Activated naive CD8-positive, alpha-beta T cell treated with anti-CD3 and anti-CD28 coated beads, Interleukin-2, amount 50 U/mL, for 24 hours (primary cell): Measurements from ENCODE around the gene VGLL2.

Experiments
- ATAC-seq: fragments of 150-1000 bp; cut with Tn5 transposase; one replicate; pipeline ENCODE4 v1.10.0; 2021
- DNase-seq: peaks from one replicate; pipeline ENCODE4 v3.0.0; 2021
- H3K27ac Mint-ChIP-seq: one replicate; pipeline ENCODE4 v1.8.0; 2021; ENCODE audit warnings: mild to moderate bottlenecking, mixed read lengths
- H3K27me3 Mint-ChIP-seq: one replicate; pipeline ENCODE4 v1.8.0; 2021; ENCODE audit warnings: mixed read lengths
- H3K36me3 Mint-ChIP-seq: one replicate; pipeline ENCODE4 v1.8.0; 2021; ENCODE audit warnings: low read depth, mixed read lengths
- H3K4me1 Mint-ChIP-seq: one replicate; pipeline ENCODE4 v1.8.0; 2021; ENCODE audit warnings: mixed read lengths
- H3K4me3 Mint-ChIP-seq: one replicate; pipeline ENCODE4 v1.8.0; 2021; ENCODE audit warnings: mild to moderate bottlenecking, moderate library complexity, mixed read lengths
- H3K9me3 Mint-ChIP-seq: one replicate; pipeline ENCODE4 v1.8.0; 2021; ENCODE audit warnings: mixed read lengths

VGLL2 gene

DNA sequence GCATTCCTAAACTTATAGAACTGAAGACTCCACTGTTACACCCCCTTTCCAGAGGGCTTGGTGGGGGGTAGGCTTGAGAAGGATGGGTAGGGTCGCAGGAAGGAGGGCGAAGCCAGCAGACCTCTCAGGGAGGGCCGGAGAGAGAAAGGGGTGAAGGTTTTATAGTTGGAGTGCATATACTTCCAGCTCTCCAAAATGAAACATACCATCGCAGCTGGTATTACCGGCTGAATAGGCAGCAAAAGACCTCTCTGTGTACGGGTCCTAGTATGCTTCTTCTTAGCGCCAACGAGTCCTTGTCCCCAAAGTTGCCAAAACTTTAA, 1.0 kb upstream of the VGLL2 start:
- ATAC-seq (no peak), DNase-seq (no peak)
- Mint-ChIP-seq H3K36me3 (no peaks in the 10 kb centered on the region), H3K27ac (no peak overlapping the region), H3K27me3 (peaks cover 73% of the 10 kb centered on the region), H3K9me3 (peaks cover 4% of the 10 kb centered on the region), H3K4me1 (peaks cover 9% of the 10 kb centered on the region), H3K4me3 (peak overlapping the region; percentile 63)

DNA sequence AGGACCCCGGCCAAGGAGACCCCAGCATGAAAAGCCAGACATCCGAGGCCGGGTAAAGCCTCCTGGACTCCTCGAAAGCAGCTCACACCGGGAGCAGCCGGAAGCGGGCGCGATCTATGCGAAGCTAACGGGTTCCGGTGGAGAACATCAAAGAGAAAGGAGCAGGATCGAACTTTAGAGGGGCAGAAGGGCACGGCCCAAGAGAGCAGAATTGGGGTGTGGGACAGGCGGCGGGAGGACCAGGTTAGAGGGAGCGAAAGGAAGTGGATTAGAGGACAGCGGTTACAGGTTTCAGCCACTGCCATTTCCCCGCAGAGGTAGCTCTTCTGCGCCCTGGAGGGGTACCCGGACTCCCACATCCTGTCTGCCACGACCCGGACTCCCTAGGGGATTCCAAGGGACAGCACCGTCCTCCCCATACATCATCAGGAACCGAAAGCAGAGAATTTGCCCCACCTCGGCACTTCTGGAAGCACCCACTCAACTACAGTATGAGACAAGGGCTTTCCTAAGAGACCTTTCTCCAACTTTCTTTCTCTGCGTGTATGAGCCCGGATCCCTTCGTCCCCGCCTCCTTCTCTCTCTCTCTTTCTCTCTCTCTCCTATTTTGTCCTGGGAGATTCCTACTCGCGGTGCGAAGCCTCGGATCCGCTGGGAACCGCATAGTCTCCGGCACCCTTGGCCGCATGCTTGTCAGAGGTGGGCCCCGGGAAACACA, 507 bp upstream of the VGLL2 start:
- H3K4me3 Mint-ChIP-seq: peak overlapping the region; percentile 63
- H3K36me3 Mint-ChIP-seq: no peaks in the 10 kb centered on the region
- peaks cover 4% of the 10 kb centered on the region for H3K9me3 Mint-ChIP-seq
- H3K27ac Mint-ChIP-seq: no peak overlapping the region
- ATAC-seq (peak; percentile 62), DNase-seq (peak; percentile 21)
- peaks cover 11% of the 10 kb centered on the region for H3K4me1 Mint-ChIP-seq
- peaks cover 77% of the 10 kb centered on the region for H3K27me3 Mint-ChIP-seq

DNA sequence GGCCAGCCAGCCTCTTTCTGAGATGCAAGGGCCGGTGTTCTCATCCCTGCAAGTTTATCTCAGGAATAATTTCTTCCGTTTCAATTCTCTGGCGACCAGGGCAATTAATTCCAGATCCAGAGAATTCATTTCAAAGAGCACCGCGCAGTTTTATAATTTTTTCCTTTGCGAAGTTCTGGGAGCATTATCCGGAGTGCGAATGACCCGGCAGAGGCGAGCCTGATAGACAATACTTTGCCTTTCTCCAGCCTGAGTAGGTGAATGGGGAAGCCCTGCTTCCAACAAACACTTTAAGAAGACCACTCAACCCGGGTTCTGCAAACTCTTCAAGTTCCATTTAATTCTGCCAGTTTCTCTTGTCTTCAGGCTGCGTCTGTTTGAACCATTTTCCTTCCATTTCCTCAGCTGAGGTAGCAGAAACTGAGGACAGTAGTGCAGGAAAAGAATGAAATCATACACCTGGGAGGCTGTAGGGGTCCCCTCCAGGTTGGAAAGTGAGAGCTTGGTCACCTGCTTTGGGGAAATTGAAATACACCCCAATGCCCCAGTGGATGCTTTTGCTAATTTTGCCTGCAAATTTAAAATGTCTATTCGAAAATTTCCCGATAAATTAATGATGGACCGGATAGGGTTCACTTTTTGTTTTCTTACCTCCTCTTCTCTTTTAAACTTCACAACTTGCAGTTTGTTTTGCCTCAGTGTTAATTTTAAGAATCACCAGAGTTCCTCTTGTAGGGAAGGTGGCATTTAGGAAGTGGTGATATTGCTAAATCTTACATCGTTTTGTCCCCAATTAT, 1.1 kb downstream of the VGLL2 start:
- Mint-ChIP-seq H3K4me1 (peaks cover 13% of the 10 kb centered on the region), H3K4me3 (no peak overlapping the region), H3K27me3 (peaks cover 86% of the 10 kb centered on the region), H3K9me3 (peaks cover 4% of the 10 kb centered on the region), H3K27ac (no peak overlapping the region), H3K36me3 (no peaks in the 10 kb centered on the region)
- no peak for DNase-seq
- no peak for ATAC-seq

DNA sequence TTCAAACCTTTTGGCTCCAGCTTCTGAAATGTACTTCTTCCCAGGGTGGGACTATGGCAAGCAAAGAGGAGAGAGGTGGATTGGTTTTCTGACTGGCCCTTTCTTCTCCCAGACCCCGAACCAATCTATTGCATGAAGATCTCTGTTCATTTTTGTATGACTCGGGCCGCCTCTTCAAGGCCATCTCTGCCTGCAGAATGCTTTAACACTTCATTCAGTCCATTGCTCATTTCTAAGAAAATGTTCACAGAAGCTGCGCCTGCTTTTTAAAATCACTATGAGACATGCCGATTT, 1.6 kb downstream of the VGLL2 start:
- H3K4me1 Mint-ChIP-seq: peaks cover 13% of the 10 kb centered on the region
- H3K36me3 Mint-ChIP-seq: no peaks in the 10 kb centered on the region
- H3K4me3 Mint-ChIP-seq: no peak overlapping the region
- H3K27ac Mint-ChIP-seq: no peak overlapping the region
- DNase-seq (no peak), ATAC-seq (no peak)
- H3K9me3 Mint-ChIP-seq: peaks cover 4% of the 10 kb centered on the region
- H3K27me3 Mint-ChIP-seq: peaks cover 84% of the 10 kb centered on the region

DNA sequence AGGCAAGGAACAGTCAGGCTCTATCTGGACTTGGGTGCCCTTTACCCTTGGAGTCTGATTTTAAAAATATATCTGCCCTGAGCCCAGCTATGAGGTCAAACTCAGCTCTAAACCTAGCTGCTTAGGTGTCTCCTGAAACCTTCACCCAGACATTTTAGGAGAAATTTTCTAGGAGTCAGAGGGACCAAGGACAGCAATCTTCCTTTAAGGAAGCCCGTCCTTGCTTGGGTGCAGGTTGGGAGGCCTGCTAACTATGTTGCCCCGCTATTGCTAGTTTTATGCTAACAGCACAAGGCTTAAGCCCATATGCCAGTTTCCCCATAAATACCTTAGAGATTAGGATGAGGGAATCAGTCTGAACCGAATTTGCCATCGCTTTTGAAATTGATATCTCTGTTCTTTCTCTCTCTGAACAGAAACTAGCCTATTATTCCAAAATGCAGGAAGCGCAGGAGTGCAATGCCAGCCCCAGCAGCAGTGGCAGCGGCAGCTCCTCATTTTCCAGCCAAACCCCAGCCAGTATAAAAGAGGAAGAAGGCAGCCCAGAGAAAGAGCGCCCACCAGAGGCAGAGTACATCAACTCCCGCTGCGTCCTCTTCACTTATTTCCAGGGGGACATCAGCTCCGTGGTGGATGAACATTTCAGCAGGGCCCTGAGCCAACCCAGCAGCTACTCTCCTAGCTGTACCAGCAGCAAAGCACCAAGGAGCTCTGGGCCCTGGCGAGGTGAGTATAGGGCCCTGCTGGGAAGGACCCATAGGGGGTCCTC, 2.6 kb downstream of the VGLL2 start:
- Mint-ChIP-seq H3K9me3 (peaks cover under 1% of the 10 kb centered on the region), H3K4me1 (peaks cover 13% of the 10 kb centered on the region), H3K36me3 (no peaks in the 10 kb centered on the region), H3K4me3 (no peak overlapping the region), H3K27ac (no peak overlapping the region), H3K27me3 (peaks cover 84% of the 10 kb centered on the region)
- no peak for ATAC-seq
- DNase-seq: no peak

DNA sequence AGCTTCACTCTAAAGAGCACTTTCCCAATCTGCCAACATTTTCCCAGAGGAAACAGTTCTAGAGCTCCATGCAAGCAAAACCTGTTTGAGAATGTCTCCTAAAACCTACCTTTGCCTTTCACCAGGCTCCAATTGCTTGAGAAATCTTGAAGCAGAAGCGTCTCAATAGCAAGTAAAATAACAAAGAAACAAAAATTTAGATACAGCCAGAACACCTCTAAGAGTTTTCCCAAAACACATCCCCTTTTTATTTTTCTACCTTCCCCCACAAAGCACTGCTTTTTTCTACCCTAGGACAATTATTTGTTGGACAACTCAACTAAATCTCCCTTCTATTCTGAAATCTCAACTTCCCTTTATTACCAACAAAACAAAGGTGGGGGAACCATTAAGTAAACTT, 3.6 kb downstream of the VGLL2 start:
- no peak overlapping the region for H3K4me3 Mint-ChIP-seq
- peaks cover 79% of the 10 kb centered on the region for H3K27me3 Mint-ChIP-seq
- no peak for DNase-seq
- H3K36me3 Mint-ChIP-seq: no peaks in the 10 kb centered on the region
- no peak overlapping the region for H3K27ac Mint-ChIP-seq
- no peaks in the 10 kb centered on the region for H3K9me3 Mint-ChIP-seq
- ATAC-seq: no peak
- H3K4me1 Mint-ChIP-seq: peaks cover 13% of the 10 kb centered on the region

DNA sequence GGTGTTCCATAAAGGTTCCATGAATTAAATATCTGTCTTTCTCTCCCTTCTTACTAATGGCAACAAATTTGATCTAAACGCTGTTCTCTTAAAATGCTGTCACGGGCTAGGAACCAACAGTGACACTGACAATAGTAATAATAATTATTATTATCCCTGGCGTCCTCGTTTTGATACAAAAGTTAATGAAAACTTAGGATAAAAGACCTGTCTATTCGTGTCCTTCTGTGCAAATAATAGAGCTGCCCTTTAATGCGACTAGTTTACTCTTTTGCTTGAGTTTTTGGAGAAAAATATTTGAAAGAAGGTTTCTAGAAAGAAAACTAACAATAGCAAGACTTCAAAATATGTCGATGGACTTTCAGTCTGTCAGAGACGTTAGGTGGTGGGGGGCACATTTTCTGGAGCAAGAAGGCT, 4.3 kb downstream of the VGLL2 start:
- Mint-ChIP-seq H3K4me3 (no peak overlapping the region), H3K4me1 (peaks cover 11% of the 10 kb centered on the region), H3K9me3 (no peaks in the 10 kb centered on the region), H3K27me3 (peaks cover 73% of the 10 kb centered on the region), H3K27ac (no peak overlapping the region), H3K36me3 (no peaks in the 10 kb centered on the region)
- DNase-seq (no peak), ATAC-seq (no peak)

DNA sequence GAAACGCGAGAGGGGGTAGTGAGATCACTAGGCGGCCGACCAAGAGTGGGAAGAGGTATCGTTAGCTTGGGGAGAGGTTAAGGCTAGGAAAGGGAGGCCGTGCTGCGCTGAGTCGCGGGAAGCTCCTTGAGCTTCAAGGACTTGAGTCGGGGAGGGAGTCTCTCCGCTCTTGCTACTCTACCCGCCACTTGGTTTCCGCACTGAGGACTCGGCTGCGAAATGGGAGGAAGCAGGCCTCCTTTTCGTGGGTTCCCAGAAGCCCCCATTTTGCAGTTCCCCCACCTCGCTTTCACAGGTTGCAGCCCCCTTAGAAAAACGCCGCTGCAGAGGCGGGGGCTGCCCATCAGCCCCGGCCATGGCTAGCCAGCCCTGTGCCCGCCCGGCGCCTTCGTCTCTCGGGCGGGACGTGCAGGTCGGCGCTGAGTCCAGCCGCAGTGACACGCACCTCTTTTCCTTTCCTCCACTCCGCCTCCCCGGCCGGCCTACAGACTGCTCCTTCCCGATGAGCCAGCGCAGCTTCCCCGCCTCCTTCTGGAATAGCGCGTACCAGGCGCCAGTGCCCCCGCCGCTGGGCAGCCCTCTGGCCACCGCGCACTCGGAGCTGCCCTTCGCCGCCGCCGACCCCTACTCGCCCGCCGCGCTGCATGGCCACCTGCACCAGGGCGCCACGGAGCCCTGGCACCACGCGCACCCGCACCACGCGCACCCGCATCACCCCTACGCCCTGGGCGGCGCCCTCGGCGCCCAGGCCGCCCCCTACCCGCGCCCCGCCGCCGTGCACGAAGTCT, 4.9 kb downstream of the VGLL2 start:
- DNase-seq: no peak
- Mint-ChIP-seq H3K4me3 (no peak overlapping the region), H3K9me3 (no peaks in the 10 kb centered on the region), H3K27ac (no peak overlapping the region), H3K27me3 (peaks cover 74% of the 10 kb centered on the region), H3K36me3 (no peaks in the 10 kb centered on the region), H3K4me1 (peaks cover 5% of the 10 kb centered on the region)
- peak; percentile 6 for ATAC-seq

DNA sequence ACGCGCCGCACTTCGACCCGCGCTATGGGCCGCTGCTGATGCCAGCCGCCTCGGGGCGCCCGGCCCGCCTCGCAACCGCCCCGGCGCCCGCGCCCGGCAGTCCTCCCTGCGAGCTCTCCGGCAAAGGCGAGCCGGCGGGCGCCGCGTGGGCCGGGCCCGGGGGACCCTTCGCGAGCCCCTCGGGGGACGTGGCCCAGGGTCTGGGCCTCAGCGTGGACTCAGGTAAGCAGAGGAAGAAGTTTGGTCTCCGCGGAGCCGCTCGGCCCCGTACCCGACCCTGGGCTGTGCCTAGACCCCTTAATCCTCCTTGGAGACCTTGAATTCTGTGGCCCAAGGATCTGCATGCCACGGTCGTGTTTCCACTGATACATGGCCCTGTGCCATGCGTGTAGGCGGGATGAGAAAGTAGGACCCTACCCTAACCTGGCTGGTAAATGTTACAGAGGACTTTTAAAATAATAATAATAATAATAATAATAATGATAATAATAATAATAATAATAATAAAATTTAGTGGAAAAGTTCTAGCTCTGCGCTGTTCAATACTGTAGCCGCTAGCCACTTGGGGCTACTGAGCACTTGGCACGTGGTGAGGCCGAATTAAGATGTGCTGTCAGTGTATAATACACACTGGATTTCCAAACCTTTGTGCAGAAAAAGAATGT, 5.6 kb downstream of the VGLL2 start:
- no peaks in the 10 kb centered on the region for H3K36me3 Mint-ChIP-seq
- no peak overlapping the region for H3K4me3 Mint-ChIP-seq
- peaks cover 5% of the 10 kb centered on the region for H3K4me1 Mint-ChIP-seq
- DNase-seq (no peak), ATAC-seq (no peak)
- H3K27ac Mint-ChIP-seq: no peak overlapping the region
- H3K27me3 Mint-ChIP-seq: peaks cover 77% of the 10 kb centered on the region
- H3K9me3 Mint-ChIP-seq: no peaks in the 10 kb centered on the region

DNA sequence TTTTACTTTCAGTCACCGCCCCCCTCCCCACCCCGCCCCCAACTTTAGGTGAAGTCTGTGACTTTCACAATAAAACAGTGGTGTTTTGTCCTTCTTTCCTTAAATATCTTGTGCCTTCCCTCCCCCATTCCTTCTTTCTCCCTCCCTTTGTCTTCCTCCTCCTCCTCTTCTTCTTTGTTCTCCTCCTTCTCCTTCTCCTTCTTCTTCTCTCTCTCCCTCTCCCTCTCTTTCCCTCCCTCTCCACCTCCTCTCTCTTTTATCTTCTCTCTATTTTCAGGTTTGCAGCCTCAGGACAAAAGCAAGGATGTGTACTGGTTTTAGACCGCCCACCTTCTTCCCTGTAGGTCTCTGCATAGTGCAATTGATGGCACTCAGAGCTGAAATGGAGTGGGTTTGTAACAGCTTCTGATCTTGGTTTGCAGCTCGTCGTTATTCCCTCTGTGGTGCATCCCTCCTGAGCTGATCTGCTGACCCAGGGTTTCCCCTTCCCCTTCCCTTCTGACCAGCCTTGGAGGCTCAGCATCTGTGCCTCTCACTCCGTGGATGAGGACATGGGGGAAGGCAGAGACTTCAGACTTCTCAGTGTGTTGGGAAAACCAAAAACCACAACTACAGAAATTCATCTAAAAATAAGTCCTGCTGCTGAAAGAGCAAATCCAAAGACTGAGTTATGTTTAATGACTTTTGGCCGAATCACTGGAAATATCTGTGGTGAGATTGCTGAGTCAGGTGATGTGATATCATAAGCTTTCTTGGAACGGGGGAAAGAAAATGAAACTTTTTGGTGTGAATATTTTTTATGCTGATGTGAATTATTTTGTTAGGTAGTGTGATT, 6.9 kb downstream of the VGLL2 start:
- Mint-ChIP-seq H3K27me3 (peaks cover 68% of the 10 kb centered on the region), H3K4me3 (no peak overlapping the region)
- DNase-seq: no peak

DNA sequence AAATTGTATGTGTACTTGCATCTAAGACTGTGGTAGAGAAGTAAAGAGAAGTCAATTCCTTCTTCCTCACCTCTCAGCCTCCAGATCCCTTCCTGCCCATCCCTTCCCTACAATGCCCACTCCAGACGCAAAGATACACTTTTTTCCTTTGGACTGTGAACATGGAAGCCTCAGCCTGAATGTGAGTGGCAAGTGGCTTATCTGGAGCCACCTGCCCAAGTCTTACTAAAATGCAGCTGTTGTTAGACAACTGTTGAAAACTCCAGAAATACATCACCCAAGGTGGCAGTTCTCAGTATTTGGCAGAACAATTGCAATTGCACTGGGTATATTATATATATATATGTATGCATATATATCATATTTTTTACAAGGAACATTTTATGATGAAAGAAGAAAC, 7.5 kb downstream of the VGLL2 start:
- Mint-ChIP-seq H3K4me3 (no peak overlapping the region), H3K4me1 (peaks cover 3% of the 10 kb centered on the region), H3K9me3 (no peaks in the 10 kb centered on the region), H3K27me3 (peaks cover 61% of the 10 kb centered on the region), H3K36me3 (no peaks in the 10 kb centered on the region), H3K27ac (no peak overlapping the region)
- ATAC-seq: no peak
- DNase-seq: no peak

More for the DNA sequence above, 6.9 kb downstream of the VGLL2 start:
- Mint-ChIP-seq H3K4me1 (peaks cover 3% of the 10 kb centered on the region), H3K9me3 (no peaks in the 10 kb centered on the region), H3K27ac (no peak overlapping the region), H3K36me3 (no peaks in the 10 kb centered on the region)
- ATAC-seq: no peak

DNA sequence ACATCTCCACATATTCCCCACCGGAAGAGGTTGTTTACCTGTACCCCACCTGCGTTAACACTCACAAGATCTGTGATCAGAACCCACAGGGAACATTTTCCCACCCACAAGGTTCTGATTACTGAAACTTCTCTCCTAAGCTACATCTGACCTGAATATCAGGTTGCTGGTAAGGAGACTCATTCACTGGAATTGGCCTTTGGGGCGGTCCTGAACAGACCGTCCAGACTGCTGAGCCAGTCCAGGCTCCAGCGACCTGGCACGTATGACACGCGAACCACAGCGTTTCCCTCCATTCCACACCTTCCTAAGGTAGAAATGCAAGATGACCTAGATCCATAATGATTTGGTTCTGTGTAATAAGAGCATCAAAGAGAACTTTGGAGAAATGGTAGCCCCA, 9.8 kb downstream of the VGLL2 start:
- ATAC-seq: no peak
- Mint-ChIP-seq H3K27ac (no peak overlapping the region), H3K4me3 (no peak overlapping the region), H3K9me3 (no peaks in the 10 kb centered on the region), H3K4me1 (no peaks in the 10 kb centered on the region), H3K27me3 (peaks cover 41% of the 10 kb centered on the region), H3K36me3 (no peaks in the 10 kb centered on the region)
- DNase-seq: no peak

DNA sequence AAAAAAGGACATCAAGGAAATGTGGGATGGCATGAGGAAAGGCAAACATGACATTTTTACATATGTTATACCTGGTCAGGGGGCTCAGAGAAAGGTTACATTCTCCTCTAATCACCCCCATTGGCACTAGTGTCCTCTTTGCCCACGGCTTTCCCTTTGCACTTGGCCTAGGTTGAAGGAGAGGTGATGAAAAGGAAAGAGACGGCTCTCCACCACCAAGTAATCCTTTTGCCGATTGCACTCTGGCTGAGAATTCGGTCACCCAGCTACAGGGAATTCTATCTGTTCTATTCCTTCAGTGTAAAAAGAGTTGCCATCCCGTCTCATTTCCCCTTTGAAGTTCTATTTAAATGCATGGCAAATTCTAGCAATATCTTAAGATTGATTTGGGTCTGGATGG, 10.4 kb downstream of the VGLL2 start:
- no peak overlapping the region for H3K27ac Mint-ChIP-seq
- no peaks in the 10 kb centered on the region for H3K4me1 Mint-ChIP-seq
- H3K9me3 Mint-ChIP-seq: no peaks in the 10 kb centered on the region
- H3K27me3 Mint-ChIP-seq: peaks cover 43% of the 10 kb centered on the region
- no peaks in the 10 kb centered on the region for H3K36me3 Mint-ChIP-seq
- no peak overlapping the region for H3K4me3 Mint-ChIP-seq
- ATAC-seq: no peak
- DNase-seq: no peak
